Erythroblast (primary cell): Measurements from ENCODE around the gene MRPS2.
"Not testable (repeated sequence)": the region's sequence is repeated elsewhere in the genome, so short reads cannot be mapped to it uniquely, and the experiment has no call there.

Experiments
- GATA1 ChIP-seq: IDR thresholded peaks from 2 replicates; pipeline ENCODE4 v1.6.1; 2011; ENCODE audit warnings: low read depth, mild to moderate bottlenecking, control low read depth, low read length, moderate library complexity
- POLR2A ChIP-seq: IDR thresholded peaks from 2 replicates; pipeline ENCODE4 v1.6.1; 2011; ENCODE audit warnings: mild to moderate bottlenecking, low read length

GRCh38 chr9:135528842-135529435 is 28.5 kb downstream of the MRPS2 start:
- TF ChIP-seq POLR2A, GATA1: not testable (repeated sequence)
